GM19438 (cell line): ENCODE data around the gene ITSN1.

ENCODE experiments used
- ATAC-seq: cut with Tn5 transposase; IDR thresholded peaks from one replicate; pipeline ENCODE4 v1.9.1; 2021; ENCODE audit warnings: low read depth; ENCODE audit not compliant: unreplicated experiment

Gene ITSN1

DNA sequence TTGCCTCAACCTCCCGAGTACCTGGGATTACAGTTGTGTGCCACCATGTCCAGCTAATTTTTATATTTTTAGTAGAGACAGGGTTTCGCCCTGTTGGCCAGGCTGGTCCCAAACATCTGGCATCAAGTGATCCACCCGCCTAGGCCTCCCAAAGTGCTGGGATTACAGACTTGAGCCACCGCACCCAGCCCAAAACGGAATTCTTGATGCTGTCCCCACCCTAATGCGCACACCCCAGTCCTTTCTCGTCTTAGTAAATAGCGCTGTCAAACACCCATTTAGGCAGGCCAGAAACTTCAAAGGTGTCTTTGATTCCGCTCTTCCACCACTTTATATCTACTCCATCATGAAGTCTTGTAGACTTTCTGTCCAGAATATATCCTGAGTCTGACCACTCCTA is 35.1 kb downstream of the ITSN1 start:
- no peak for ATAC-seq

DNA sequence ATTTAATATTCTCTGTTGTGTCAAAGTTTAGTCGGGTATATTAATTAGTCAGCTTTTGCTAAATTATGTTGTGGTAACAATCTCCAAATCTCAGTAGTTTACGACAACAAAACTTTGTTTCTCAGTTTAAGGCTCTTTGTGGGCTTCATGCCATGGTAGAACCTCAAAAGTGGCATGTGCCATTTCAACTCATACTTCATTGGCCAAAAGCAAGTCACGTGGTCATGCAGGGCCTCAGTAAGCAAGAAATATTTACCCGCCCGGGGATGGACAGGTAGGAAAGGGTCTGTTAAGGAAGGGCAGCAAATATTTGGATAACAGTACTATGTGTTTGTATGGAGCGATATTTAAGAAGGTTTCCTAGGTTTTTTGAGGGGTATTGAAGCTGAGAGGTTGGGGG is 38.6 kb downstream of the ITSN1 start:
- ATAC-seq, result no peak

DNA sequence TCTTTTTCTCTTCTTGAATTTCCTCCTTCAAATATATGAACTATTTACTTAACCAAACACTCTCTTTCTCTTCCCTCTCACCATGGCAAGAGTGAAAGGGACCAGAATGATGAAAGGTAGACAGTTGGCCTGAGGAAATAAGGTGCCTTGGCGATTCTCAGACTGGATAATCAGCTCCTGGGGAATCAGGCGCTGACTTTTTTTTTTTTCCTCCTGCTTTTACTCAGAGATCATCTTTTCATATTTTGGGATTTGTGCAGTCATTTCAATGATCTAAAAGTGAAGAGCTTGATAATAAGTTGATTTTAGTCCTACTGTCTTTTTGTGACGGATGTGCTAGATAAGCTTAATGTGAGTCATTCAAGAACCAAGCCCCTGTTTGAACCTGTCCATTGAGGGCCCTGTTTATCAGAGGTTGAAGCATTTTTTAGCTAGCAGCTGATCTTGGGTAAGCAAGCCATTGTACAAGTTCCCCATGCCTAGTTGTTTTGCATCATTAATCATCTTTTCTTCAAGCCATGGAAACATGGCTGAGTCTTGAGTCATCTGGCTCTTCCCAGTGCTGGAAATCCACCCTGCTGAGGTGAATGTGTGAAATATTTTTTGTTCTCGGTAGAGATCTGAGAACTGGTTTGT is 40.8 kb downstream of the ITSN1 start:
- no peak for ATAC-seq

DNA sequence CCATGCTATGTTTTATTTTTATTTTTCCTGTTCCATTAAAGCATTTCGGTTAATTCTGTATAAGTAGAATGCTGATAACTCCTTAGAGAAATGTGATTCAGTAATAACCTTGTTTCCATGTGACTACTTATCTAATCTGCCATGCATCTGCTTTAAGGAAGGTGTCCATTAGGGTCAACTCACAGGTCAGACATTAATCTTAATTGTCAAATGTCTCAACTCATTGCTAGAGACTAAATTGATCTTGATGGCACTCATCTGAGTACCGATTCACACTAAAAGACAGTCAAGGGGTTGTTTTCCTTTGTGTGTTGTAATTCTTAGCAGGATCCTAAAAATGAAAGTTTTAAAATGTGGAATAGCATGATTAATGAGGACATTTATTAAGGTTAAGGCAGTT is 41.8 kb downstream of the ITSN1 start:
- ATAC-seq, result no peak

DNA sequence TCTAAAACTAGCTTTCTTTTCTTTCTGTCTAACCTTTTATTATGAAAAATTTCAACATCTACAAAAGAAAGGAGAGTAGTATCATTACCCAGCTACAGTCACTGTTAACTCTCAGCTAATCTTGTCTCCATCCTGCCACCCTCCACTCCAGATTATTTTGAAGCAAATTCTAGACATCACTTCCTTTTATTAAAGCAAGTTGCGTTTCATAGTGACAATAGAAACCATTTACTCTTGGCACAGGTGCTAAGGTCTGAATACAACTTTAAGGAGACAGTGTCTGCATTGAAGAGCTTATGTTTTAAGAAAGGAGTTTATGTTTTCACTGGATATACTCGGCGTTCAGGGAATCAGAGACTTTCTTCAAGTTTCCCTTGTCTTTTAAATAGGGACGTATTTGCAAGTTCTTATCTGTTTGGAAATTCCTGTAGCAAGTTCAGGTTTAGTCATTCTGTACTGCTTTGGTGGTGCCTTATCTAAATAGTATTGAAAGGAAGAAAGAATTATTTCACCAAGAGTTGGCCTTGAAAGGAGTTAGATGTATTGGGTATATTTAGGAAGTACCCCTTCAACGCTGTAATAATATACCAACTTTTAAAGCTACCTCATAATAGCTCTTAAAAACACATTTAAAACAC is 42.7 kb downstream of the ITSN1 start:
- no peak for ATAC-seq

DNA sequence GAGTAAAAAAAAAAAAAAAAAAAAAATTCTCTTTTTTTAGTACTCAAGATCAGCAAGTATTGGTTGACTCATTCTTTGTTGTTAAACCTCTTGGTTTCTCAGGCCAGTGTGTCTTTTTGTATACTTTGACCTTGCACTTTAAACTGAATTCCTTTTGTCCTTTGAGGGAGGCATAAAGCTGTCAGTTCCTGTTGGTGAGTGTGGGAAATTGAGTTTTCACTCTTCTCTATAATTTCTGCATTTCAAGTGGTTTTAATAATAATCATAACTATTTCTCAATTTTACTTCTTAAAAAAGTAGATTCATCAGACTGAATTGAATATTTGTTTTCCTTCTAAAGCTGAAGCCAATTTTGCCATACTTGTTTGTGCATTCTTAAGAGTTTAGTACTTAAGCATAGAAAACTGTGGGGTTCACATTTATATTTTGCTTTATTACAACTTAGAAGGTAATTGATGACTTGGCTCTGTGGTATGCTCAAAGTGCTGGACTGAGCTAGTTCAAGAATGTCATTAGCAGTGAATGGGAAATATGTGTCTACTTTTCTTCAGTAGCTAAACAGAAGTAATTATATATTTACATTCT is 43.4 kb downstream of the ITSN1 start:
- ATAC-seq, result no peak

DNA sequence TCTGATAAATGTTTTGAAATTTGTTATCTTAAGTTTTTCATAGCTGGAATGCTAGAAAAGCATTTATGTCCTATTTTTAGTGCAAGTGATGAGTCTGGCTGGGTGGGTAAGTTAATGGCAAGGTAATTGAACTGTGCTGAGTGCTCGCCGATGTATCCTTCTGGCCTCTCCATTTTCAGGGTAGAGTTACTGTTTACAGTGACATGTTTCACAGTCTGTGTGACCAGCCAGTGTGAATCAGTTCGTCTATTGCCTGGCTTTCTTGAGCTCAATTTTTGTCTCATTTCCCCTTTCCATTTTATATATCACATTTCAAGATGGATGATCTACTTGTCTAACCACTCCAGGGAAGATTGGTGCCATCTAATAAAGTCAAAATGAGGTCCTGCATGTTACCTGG is 44.1 kb downstream of the ITSN1 start:
- ATAC-seq, result no peak

DNA sequence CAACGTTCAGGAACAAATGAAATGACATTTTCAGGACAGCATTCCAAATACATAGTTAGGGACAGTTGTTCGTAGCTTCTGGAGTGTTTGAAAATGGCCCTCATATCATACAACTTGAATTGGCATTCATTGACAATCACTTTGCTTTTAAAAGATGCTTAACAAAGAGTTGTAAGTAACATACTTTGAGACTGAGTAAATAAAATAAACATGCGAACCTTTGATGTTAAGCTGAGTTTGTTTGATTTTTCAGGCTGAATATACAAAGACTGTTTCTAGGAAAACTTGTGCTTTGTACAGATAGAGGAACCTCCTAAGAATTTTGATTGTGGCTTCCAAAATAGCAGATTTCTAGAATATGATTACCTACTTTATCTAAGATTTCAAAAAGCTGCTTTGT is 45.3 kb downstream of the ITSN1 start:
- no peak for ATAC-seq

DNA sequence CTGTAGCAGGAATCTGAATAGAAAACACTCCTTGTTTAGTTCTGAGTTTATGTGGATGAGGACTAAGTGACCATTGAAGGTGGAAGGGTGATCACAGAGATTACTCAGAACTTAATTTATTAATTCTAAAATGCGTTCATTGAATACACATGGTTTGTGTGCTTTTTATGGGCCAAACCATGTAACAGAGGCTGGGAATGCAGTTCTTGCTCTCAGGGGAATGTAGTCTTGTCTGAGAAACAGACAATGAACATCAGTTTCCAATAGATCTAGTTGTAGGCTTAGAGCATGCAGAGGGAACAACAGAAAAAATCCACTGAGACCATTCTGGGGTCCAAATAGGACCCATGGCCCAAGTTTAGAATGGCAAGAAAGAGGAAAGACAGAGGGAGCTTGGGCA is 46.1 kb downstream of the ITSN1 start:
- no peak for ATAC-seq

DNA sequence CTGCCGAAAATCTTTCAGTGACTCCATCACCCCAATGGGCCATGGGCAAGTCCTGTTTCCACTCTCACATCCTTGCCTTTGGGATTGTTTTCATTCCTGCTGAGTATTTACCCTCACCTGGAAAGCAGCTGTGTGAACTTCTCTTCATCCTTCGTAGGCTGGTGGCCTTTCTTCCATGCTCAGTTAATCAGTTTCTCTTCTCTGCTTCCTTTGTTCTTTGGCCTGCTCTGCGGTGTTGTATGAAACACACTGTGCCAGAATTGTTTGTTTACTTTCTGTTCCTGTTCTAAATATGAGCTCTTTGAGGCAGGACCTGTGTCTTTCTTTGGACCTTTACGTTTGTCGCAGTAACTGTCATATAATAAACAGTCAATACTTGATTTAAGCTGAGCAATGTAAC is 48.6 kb downstream of the ITSN1 start:
- ATAC-seq, result no peak

DNA sequence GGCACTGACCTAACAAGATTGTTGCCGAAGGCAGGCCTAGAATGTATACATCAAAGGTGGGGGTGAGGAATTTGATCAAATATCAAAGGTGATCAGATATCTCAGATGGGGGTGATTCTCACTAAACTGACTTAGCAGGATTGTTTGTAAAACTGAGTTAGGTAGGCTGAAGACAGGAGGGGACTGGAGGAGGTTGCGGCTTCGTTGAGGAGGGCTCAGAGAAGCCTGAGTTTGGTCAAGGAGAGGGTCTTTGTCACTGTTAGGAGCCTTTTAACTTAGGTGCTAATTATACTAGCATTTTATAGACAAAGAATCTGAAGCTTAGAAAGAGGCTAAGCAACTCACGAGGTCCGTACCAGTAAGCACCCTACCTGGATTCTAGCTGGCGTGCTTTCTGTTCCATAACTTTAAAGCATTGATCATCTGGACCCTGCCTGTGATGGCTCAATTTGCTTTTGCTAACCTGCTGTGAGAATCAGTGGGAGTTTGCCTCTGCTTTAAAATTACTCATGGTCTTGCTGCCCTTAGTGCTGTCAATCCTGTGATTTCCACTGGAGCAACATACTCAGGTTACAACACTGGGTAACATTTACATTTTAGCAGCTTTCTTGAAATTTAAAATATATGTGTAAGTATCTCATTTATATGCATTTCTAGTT is 49.8 kb downstream of the ITSN1 start:
- no peak for ATAC-seq

DNA sequence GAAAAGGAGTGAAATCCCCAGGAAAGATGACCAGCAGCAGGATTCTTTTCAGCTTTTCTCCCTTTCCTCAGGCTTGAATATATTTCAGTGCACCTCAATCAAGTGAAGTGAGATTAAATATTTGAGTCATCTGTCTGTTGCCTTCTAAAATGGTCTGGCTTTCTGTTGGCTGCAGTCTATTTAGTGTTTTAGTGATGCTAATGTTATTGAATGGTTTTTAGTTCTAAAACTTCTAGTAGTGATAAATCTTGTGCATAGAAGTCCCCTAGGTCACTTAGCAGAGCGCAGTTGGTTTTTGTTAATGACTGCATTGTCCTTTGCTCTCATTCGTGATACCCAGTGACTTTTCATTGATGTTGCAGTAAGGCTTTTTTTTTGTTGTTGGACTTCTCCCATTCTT is 53.5 kb downstream of the ITSN1 start:
- ATAC-seq, result no peak

DNA sequence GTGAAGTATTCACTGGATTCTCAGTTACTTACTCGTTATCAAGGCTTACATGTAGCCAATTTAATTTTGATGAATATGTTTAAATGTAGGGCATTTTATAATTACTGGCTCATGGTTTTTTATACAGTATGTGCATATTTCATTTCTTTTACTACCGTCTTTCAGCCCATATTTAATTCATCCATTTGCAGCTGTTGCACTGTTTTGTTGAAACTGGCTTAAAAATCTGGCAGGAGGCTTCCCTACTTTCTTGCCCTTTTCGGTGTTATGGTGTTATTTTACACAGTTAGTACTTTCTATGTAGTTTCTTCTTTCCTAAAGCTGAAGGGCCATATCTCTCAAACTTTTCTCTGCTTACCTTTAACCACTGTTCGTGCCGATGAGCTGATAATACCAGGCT is 54.2 kb downstream of the ITSN1 start:
- no peak for ATAC-seq

DNA sequence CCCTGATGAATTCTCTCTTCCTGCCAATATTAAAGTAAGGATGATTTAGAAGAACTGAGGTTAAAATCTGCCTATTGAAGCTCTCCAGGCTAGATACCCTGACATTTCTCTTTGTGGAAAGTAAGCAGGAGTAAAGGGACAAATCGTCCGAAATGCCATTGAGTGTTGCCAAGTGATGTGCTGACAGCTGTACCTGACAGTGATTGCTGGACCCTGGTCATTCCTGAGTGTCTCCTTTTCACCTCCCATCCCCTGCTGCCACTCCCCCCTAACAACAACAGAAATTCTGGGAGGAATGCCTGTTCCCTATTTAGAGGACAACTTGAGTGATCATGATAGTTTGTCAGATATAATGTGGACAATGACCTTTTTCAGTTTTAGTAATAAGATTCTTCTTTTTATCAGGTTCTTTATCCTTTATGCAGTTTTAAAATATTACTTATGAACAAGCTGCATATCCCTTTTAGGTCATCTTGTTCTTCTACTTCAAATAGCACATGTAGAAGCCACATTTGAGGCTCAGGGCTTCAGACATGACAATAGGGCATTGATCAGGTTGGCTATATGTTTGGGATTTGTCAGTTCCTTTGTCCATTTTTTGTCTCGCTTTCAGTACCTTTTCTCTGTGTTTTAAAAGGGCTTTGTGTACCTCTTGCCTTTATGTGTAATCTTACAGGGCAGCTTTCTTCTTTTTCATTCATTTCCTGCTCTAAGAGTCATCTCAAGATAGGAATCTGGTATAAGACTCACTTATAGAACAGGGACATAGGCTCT is 56.0 kb downstream of the ITSN1 start:
- ATAC-seq, result no peak

DNA sequence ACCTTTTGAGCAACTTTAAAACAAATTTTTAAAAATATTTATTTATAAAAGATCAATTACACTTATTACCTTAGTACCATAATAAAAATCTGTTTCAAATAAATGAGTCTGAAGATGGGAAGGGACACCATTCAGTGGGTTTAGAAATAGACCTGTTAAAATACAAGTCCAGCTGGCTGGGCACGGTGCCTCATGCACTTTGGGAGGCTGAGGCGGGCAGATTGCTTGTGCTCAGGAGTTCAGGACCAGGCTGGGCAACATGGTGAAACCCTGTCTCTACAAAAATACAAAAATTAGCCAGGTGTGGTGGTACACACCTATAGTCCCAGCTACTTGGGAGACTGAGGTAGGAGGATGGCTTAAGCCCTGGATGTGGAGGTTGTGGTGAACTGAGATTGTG is 57.0 kb downstream of the ITSN1 start:
- ATAC-seq, result no peak

DNA sequence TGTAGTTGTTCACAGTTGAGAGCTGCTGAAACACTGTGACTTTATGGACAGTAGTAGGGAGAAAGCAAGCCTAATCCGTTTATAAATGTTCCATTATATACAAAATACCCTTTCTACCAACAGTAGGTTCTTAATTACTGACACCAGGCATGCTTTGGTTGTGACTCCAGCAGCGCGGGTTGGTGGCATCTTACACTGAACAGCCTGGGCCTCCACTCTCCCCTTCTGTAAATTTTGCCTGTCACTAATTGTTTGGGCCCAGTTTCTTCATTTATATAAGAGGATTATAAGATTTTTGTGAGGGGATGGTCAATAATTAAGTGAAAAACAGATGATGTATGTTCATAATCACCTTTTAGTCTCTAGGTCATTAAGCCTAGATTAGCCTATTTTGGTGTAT is 58.2 kb downstream of the ITSN1 start:
- ATAC-seq, result no peak

DNA sequence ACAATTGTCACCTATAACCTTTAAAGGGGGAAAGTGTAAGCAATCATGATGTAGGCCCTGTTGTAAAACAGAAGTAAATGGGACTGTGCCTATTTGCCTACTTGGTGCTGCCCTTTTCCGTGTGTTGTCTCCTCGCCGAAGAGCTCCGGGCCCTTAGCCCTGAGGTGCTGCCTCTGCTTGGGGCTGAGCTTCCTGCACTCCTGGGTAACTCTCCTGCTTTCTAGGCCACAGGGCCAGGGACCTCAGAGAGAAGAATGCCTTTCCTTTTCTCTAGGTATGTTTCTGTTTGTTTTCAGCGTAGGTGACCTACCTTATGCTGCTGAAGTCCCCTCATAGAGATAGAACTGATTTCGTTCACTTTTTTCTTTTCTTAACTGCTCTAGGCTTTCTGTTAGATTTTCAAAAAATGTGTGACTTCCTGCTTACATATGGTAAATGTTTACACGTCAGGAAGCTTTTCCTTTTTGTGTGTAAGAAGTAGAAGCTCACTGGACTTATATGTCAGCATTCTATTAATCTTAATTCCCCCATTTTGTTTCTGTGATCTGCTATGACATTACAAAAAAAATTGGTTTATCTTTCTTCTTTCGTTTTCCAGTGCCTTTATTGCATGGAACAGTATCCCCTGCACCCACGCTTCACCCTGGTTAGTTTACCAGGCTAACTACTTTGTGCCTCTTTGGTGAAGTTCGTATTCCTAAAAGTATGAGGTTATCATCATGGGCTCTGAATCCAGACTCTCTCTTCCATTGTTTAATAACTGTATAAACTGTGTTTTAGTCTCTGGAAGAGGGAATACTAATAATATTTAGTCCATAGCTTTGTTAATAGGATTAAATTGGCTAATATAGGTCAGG is 61.7 kb downstream of the ITSN1 start:
- no peak for ATAC-seq

DNA sequence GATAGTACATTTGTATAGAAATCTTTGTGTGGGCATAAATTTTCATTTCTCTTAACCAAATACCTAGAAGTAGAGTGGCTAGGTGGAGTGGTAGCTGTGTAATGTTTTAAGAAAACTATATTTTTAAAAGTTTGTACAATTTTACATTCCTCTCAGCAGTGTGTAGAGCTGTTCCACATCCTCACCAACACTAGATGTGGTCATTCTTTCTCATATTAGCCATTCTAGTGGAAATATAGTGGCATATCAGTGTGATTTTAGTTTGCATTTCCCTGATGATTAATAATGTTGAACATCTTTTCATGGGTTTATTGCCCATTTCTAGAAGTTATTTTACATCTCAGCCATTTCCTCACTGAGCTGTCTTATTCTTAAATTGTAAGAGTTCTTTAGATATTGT is 65.5 kb downstream of the ITSN1 start:
- no peak for ATAC-seq

DNA sequence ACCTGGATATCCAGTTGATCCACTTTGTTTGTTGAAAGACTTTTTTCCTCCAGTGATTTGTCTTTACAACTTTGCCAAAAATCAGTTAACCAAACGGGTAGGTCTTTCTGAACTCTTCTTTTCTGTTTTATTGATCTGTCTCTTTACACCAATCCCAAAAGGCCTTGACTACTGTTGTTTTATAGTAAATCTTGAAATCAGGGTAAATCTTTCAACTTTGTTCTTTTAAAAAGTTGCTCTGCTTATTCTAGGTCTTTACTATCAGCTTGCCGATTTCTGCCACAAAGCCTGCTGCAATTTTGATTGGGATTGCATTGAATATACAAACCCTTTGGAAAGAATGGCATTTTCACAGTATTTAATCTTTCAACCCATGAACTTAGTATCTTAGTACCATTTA is 66.6 kb downstream of the ITSN1 start:
- ATAC-seq, result no peak
